DOHH2 (cell line): ENCODE measurements around the gene KCNJ1.

Experiments
- EZH2phosphoT487 ChIP-seq: fragments of 200-600 bp; sonication (generic); IDR thresholded peaks from 2 replicates; pipeline ENCODE4 v1.6.1; 2017; ENCODE audit warnings: borderline replicate concordance, mild to moderate bottlenecking, antibody characterized with exemption, low read length, moderate library complexity, mixed read lengths
- TF ChIP-seq, protein P1 (sequence below): fragments of 200-600 bp; sonication (generic); IDR thresholded peaks from one replicate; pipeline ENCODE4 v1.5.1; 2014; ENCODE audit warnings: antibody characterized with exemption, mild to moderate bottlenecking, low read depth, low read length; ENCODE audit not compliant: poor library complexity, severe bottlenecking

DNA sequence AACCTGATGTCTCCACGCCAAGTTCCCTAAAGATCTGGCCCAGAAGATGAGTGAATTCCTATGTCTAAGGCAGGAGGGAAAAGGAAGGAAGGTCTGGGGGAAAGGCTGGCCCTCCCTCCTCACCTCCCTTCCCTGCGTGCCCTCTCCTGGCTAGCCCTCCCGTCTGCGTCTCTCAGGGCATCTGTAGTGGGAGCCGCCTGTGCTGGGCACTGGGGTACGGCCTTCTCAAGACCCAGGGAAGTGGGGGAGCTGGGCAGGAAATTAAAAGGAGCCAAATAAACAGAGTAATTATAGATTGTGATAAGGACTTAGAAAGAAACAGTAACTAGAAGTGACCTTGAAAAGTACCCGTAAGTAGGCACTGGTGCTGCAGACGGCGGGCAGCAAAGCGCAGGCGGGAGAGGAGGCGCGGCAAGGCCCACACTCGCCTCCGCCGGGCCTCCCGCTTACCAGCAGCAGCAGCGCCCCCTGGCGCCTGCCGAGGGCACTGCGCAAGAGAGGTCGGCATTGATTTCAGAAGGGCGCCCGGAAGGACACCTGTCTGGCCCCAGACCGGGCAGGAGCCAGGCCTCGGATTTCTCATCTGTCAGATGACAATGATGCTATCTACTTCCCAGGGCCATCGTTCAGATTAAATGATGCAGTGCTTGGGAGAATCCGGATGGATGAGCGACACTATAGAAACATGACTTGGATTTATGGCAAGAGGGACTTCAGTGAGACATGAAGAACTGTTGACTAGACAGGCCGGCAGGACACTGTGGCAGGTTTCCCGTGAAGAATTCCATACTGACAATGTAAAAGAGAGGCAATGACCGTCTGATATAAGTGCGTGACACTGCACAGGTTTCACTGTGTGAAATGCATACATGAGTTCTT, 7.3 kb downstream of the KCNJ1 start:
- TF ChIP-seq, protein P1, sequence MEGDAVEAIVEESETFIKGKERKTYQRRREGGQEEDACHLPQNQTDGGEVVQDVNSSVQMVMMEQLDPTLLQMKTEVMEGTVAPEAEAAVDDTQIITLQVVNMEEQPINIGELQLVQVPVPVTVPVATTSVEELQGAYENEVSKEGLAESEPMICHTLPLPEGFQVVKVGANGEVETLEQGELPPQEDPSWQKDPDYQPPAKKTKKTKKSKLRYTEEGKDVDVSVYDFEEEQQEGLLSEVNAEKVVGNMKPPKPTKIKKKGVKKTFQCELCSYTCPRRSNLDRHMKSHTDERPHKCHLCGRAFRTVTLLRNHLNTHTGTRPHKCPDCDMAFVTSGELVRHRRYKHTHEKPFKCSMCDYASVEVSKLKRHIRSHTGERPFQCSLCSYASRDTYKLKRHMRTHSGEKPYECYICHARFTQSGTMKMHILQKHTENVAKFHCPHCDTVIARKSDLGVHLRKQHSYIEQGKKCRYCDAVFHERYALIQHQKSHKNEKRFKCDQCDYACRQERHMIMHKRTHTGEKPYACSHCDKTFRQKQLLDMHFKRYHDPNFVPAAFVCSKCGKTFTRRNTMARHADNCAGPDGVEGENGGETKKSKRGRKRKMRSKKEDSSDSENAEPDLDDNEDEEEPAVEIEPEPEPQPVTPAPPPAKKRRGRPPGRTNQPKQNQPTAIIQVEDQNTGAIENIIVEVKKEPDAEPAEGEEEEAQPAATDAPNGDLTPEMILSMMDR, result peak; percentile 98
- TF ChIP-seq EZH2phosphoT487, result no peak
